Amniotic stem cell (primary cell): ENCODE measurements around the gene KRTAP5-8.
"Not testable (repeated sequence)": the region's sequence is repeated elsewhere in the genome, so short reads cannot be mapped to it uniquely, and the experiment has no call there.

Source experiments
- DNase-seq: peaks from one replicate; lab custom pipeline; 2025; lab: John Stamatoyannopoulos, UW

Gene KRTAP5-8

GRCh38 chr11:71543866-71544265 lies 6.0 kb downstream of the KRTAP5-8 start:
- no peak for DNase-seq

GRCh38 chr11:71544525-71545214 lies 6.8 kb downstream of the KRTAP5-8 start:
- no peak for DNase-seq

- DNase-seq: no peak
Measured at GRCh38 chr11:71545405-71545966, 7.7 kb downstream of the KRTAP5-8 start.

GRCh38 chr11:71548120-71548519 lies 10.3 kb downstream of the KRTAP5-8 start, which contains the start of gene KRTAP5-9:
KRTAP5-9 (plus strand) TSS chr11:71548420; CDS start chr11:71548658, 238 bp downstream.
- no peak for DNase-seq

GRCh38 chr11:71548716-71549151 lies 10.9 kb downstream of the KRTAP5-8 start:
- DNase-seq: no peak

- no peak for DNase-seq
Measured at GRCh38 chr11:71551711-71552110, 13.9 kb downstream of the KRTAP5-8 start.

GRCh38 chr11:71554996-71555395 lies 17.2 kb downstream of the KRTAP5-8 start:
- no peak for DNase-seq

- DNase-seq: no peak
Measured at GRCh38 chr11:71555508-71555907, 17.7 kb downstream of the KRTAP5-8 start.

- no peak for DNase-seq
Measured at GRCh38 chr11:71556018-71556417, 18.2 kb downstream of the KRTAP5-8 start.

GRCh38 chr11:71557257-71557656 lies 19.4 kb downstream of the KRTAP5-8 start:
- no peak for DNase-seq

GRCh38 chr11:71558996-71559395 lies 21.2 kb downstream of the KRTAP5-8 start:
- DNase-seq: no peak

GRCh38 chr11:71562120-71562519 lies 24.3 kb downstream of the KRTAP5-8 start:
- DNase-seq: no peak

GRCh38 chr11:71563406-71563805 lies 25.6 kb downstream of the KRTAP5-8 start:
- peak; percentile 11 for DNase-seq

GRCh38 chr11:71564430-71564829 lies 26.6 kb downstream of the KRTAP5-8 start:
- DNase-seq: no peak

GRCh38 chr11:71565263-71565662 lies 27.4 kb downstream of the KRTAP5-8 start, which contains the start of gene KRTAP5-10:
KRTAP5-10 (plus strand) TSS chr11:71565563; CDS start chr11:71565588, 25 bp downstream.
- DNase-seq: no peak

- no peak for DNase-seq
Measured at GRCh38 chr11:71566081-71566620, 28.3 kb downstream of the KRTAP5-8 start.

GRCh38 chr11:71566626-71567599 lies 29.1 kb downstream of the KRTAP5-8 start:
- DNase-seq: not testable (repeated sequence)

GRCh38 chr11:71567633-71568032 lies 29.8 kb downstream of the KRTAP5-8 start:
- not testable (repeated sequence) for DNase-seq

- DNase-seq: no peak
Measured at GRCh38 chr11:71568704-71569349, 31.0 kb downstream of the KRTAP5-8 start.

GRCh38 chr11:71571101-71571850 lies 33.5 kb downstream of the KRTAP5-8 start:
- DNase-seq: not testable (repeated sequence)

GRCh38 chr11:71572811-71573210 lies 35.0 kb downstream of the KRTAP5-8 start:
- DNase-seq: no peak
